DOHH2 (cell line): ENCODE data around the gene ALAS1.

Source experiments
- H3F3A ChIP-seq: fragments of 200-600 bp; sonication (generic), shearing (Covaris generic); 2 replicates; pipeline ENCODE4 v1.6.0; 2016; ENCODE audit warnings: antibody characterized with exemption, mild to moderate bottlenecking; ENCODE audit not compliant: control insufficient read depth, insufficient read depth
- H3K27ac ChIP-seq: fragments of 200-600 bp; sonication (generic); 2 replicates; pipeline ENCODE4 v1.5.1; 2014; ENCODE audit warnings: low read depth, mild to moderate bottlenecking, low read length, moderate library complexity
- H3K27me3 ChIP-seq: fragments of 200-600 bp; sonication (generic); 2 replicates; pipeline ENCODE4 v1.6.1; 2014; ENCODE audit warnings: mild to moderate bottlenecking, low read length, mixed read lengths; ENCODE audit not compliant: control insufficient read depth
- H3K36me3 ChIP-seq: fragments of 200-600 bp; sonication (generic); 2 replicates; pipeline ENCODE4 v1.6.1; 2014; ENCODE audit warnings: mild to moderate bottlenecking, low read length, moderate library complexity, mixed read lengths; ENCODE audit not compliant: control insufficient read depth
- H3K4me1 ChIP-seq: fragments of 200-600 bp; sonication (generic); 2 replicates; pipeline ENCODE4 v1.6.1; 2014; ENCODE audit warnings: mild to moderate bottlenecking, low read length, mixed read lengths; ENCODE audit not compliant: control insufficient read depth
- H3K4me2 ChIP-seq: fragments of 200-600 bp; sonication (generic); 2 replicates; pipeline ENCODE4 v1.6.0; 2014; ENCODE audit warnings: mild to moderate bottlenecking, low read length, moderate library complexity
- H3K4me3 ChIP-seq: fragments of 200-600 bp; sonication (generic); 2 replicates; pipeline ENCODE4 v1.5.1; 2014; ENCODE audit warnings: mild to moderate bottlenecking, low read length, mixed read lengths
- H3K79me2 ChIP-seq: fragments of 200-600 bp; sonication (generic); 2 replicates; pipeline ENCODE4 v1.6.1; 2014; ENCODE audit warnings: mild to moderate bottlenecking, low read length, mixed read lengths; ENCODE audit not compliant: control insufficient read depth
- H3K9me2 ChIP-seq: fragments of 200-600 bp; sonication (generic); replicated peaks from 2 replicates; pipeline ENCODE4 v1.6.1; 2014; ENCODE audit warnings: mild to moderate bottlenecking, low read length, mixed read lengths; ENCODE audit not compliant: control insufficient read depth
- H3K9me3 ChIP-seq: fragments of 200-600 bp; sonication (generic); 2 replicates; pipeline ENCODE4 v1.6.1; 2014; ENCODE audit warnings: antibody characterized with exemption, low read length, mixed read lengths; ENCODE audit not compliant: control insufficient read depth, insufficient read depth
- H4K20me1 ChIP-seq: fragments of 200-600 bp; sonication (generic); 2 replicates; pipeline ENCODE4 v1.6.0; 2014; ENCODE audit warnings: low read depth, mild to moderate bottlenecking, antibody characterized with exemption, low read length, moderate library complexity; ENCODE audit not compliant: control insufficient read depth, insufficient read depth
- EZH2phosphoT487 ChIP-seq: fragments of 200-600 bp; sonication (generic); IDR thresholded peaks from 2 replicates; pipeline ENCODE4 v1.6.1; 2017; ENCODE audit warnings: borderline replicate concordance, mild to moderate bottlenecking, antibody characterized with exemption, low read length, moderate library complexity, mixed read lengths
- TF ChIP-seq, protein P1 (sequence below): fragments of 200-600 bp; sonication (generic); IDR thresholded peaks from one replicate; pipeline ENCODE4 v1.5.1; 2014; ENCODE audit warnings: antibody characterized with exemption, mild to moderate bottlenecking, low read depth, low read length; ENCODE audit not compliant: poor library complexity, severe bottlenecking

Gene ALAS1

DNA sequence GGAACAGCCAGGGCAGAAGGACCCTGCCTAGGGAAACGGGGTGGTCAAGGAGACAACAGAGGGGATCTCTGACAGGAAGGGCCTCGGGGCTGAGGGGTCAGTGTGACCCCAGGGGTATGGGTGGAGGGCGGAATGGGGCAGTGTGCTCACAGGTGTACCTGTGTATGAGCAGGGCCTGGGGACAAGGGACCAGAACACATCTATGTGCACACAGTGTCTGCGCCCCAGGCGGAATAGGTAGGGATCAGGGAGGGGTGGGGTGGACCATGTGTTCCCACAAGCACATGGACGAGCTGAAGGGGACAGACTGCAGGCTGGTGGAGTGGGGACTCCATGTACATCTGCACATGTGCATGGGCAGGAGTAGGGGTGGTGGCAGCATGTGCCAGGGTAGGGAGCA is 32.5 kb downstream of the ALAS1 start:
- peaks cover 56% of the 10 kb centered on the region for H3K36me3 ChIP-seq
- no peak overlapping the region for H3K4me3 ChIP-seq

GRCh38 chr3:52230889-52231499 is 33.0 kb downstream of the ALAS1 start:
- Histone ChIP-seq H3K9me3 (no peaks in the 10 kb centered on the region), H3K27me3 (no peaks in the 10 kb centered on the region), H3K4me2 (no peak overlapping the region), H3K27ac (no peak overlapping the region), H3K4me1 (peaks cover 26% of the 10 kb centered on the region), H3K4me3 (no peak overlapping the region), H4K20me1 (no peaks in the 10 kb centered on the region), H3F3A (peaks cover 14% of the 10 kb centered on the region), H3K36me3 (peaks cover 56% of the 10 kb centered on the region), H3K79me2 (peaks cover 5% of the 10 kb centered on the region), H3K9me2 (no peaks in the 10 kb centered on the region)
- no peak for TF ChIP-seq EZH2phosphoT487

More for the DNA sequence above, 32.5 kb downstream of the ALAS1 start:
- TF ChIP-seq EZH2phosphoT487, result no peak
- TF ChIP-seq, protein P1, sequence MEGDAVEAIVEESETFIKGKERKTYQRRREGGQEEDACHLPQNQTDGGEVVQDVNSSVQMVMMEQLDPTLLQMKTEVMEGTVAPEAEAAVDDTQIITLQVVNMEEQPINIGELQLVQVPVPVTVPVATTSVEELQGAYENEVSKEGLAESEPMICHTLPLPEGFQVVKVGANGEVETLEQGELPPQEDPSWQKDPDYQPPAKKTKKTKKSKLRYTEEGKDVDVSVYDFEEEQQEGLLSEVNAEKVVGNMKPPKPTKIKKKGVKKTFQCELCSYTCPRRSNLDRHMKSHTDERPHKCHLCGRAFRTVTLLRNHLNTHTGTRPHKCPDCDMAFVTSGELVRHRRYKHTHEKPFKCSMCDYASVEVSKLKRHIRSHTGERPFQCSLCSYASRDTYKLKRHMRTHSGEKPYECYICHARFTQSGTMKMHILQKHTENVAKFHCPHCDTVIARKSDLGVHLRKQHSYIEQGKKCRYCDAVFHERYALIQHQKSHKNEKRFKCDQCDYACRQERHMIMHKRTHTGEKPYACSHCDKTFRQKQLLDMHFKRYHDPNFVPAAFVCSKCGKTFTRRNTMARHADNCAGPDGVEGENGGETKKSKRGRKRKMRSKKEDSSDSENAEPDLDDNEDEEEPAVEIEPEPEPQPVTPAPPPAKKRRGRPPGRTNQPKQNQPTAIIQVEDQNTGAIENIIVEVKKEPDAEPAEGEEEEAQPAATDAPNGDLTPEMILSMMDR, result no peak
- Histone ChIP-seq H3K4me2 (no peak overlapping the region), H3K9me2 (no peaks in the 10 kb centered on the region), H3K4me1 (peaks cover 30% of the 10 kb centered on the region), H3K27ac (no peak overlapping the region), H3K79me2 (peaks cover 1% of the 10 kb centered on the region), H4K20me1 (no peaks in the 10 kb centered on the region), H3K9me3 (no peaks in the 10 kb centered on the region), H3F3A (peaks cover 16% of the 10 kb centered on the region), H3K27me3 (no peaks in the 10 kb centered on the region)

GRCh38 chr3:52231502-52232278 is 33.7 kb downstream of the ALAS1 start:
- Histone ChIP-seq H3K9me2 (no peaks in the 10 kb centered on the region), H4K20me1 (no peaks in the 10 kb centered on the region), H3K4me1 (peaks cover 19% of the 10 kb centered on the region), H3K4me3 (no peak overlapping the region), H3K4me2 (no peak overlapping the region), H3K9me3 (no peaks in the 10 kb centered on the region), H3K27me3 (no peaks in the 10 kb centered on the region), H3K36me3 (peaks cover 56% of the 10 kb centered on the region), H3K27ac (no peak overlapping the region), H3K79me2 (peaks cover 10% of the 10 kb centered on the region), H3F3A (peaks cover 7% of the 10 kb centered on the region)
- no peak for TF ChIP-seq EZH2phosphoT487
- TF ChIP-seq, protein P1, result peak; percentile 97
